Keratinocyte (primary cell): ENCODE measurements around the gene SLC39A11.

Source experiments
- CTCF ChIP-seq, 3 experiments: IDR thresholded peaks in 1 of 3; conservative IDR thresholded peaks in 1 of 3; optimal IDR thresholded peaks in 1 of 3; 2 replicates in 2 of 3; 3 replicates in 1 of 3; pipeline versions ENCODE3 to v1.5.1; 2011; ENCODE audit warnings: low read length in 3 of 3, mild to moderate bottlenecking in 3 of 3, moderate library complexity in 2 of 3, control low read depth in 1 of 3, inconsistent platforms in 1 of 3; ENCODE audit not compliant: insufficient read depth in 2 of 3; ENCODE audit errors: extremely low read depth in 1 of 3
- EZH2 ChIP-seq: IDR thresholded peaks from one replicate; pipeline ENCODE4 v1.6.1; 2012; ENCODE audit warnings: inconsistent platforms, mild to moderate bottlenecking, low read length, moderate library complexity

DNA sequence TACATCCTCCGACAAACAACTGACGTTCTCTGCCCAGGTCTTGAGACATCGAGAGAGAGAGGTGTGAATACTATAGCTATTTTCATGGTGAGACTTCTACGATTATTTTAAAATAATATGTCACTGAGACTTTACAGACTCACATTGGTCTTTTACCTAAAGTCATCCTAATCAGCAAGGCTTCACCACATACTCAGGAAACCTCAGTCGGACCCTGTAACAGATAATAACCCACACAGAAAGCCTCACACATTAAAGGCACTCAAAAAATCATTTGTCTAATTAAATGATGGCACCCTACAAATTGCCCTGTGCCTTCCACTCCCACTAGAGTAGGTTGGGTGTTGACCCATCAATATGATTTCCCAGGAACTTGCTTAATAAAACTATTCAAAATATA, 19.8 kb upstream of the SLC39A11 start:
- TF ChIP-seq CTCF (optimal IDR thresholded peaks at IDR 0.05 in 1 of 3, IDR thresholded peaks at IDR 0.05 in 1 of 3, conservative IDR thresholded peaks at IDR 0.05 in 1 of 3; ENCODE audit: extremely low read depth in 1 of 3, insufficient read depth in 2 of 3, low read length in 3 of 3), result no peak
- TF ChIP-seq EZH2, result no peak
